HG03457 (cell line): Measurements from ENCODE around the gene SLC35E3.
"Not testable (repeated sequence)": the region's sequence is repeated elsewhere in the genome, so short reads cannot be mapped to it uniquely, and the experiment has no call there.

Source experiments
- ATAC-seq: cut with Tn5 transposase; IDR thresholded peaks from one replicate; pipeline ENCODE4 v1.9.1; 2021; ENCODE audit warnings: moderate number of reproducible peaks; ENCODE audit not compliant: unreplicated experiment

SLC35E3 gene

DNA sequence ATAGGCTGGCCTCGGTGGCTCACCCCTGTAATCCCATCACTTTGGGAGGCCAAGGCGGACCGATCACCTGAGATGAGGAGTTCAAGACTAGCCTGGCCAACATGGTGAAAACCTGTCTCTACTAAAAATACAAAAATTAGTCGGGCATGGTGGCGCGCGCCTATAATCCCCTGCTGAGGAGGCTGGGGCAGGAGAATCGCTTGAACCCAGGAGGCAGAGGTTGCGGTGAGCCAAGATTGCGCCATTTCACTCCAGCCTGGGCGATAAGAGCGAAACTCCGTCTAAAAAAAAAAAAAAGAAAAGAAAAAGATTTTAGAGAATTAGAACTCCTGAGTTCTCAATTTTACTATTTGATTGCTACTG is 64.0 kb downstream of the SLC35E3 start:
- not testable (repeated sequence) for ATAC-seq

GRCh38 chr12:68811573-68811972 is 65.6 kb downstream of the SLC35E3 start:
- not testable (repeated sequence) for ATAC-seq

- ATAC-seq = no peak
Observed at GRCh38 chr12:68812553-68813241, 66.7 kb downstream of the SLC35E3 start.

GRCh38 chr12:68813242-68813593 is 67.2 kb downstream of the SLC35E3 start:
- ATAC-seq = no peak

DNA sequence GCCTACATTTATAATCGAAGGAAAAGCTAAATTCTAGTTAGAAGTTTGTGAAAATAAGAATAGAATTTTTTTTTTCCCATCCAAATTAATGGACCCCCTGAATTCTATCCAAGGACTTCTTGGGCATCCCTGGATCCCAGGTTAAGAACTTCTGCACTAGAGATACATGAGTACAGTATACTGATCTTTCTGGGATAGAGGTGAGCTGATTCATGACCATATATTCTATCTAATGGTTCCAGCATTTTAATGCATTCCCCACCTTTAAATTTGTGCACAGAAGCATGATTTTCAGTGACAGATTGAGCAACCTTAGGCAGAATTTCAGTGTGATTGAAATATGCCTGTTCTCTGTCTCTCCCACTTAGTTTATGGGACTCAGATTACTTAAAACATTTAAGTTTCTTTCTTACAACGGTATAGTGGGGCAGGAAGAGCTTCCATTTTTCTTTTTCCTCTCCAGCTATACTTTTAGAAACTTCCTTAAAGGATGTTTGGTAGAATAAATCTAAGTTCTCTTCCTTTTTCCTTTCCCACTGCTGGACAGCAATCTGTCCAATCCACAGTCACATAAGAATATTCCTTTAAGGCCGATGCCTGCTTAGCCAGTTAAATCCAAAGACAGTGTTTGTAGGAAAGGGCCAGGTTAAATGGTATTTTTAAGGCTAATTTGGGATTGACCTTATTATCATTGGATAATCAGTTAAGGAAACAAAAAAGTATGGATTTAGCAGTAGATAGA is 68.7 kb downstream of the SLC35E3 start:
- ATAC-seq = no peak

- ATAC-seq = no peak
Observed at GRCh38 chr12:68815232-68815927, 69.4 kb downstream of the SLC35E3 start.

GRCh38 chr12:68815928-68816800 is 70.2 kb downstream of the SLC35E3 start:
- no peak for ATAC-seq

- ATAC-seq = not testable (repeated sequence)
Observed at GRCh38 chr12:68819481-68819880, 73.5 kb downstream of the SLC35E3 start.

DNA sequence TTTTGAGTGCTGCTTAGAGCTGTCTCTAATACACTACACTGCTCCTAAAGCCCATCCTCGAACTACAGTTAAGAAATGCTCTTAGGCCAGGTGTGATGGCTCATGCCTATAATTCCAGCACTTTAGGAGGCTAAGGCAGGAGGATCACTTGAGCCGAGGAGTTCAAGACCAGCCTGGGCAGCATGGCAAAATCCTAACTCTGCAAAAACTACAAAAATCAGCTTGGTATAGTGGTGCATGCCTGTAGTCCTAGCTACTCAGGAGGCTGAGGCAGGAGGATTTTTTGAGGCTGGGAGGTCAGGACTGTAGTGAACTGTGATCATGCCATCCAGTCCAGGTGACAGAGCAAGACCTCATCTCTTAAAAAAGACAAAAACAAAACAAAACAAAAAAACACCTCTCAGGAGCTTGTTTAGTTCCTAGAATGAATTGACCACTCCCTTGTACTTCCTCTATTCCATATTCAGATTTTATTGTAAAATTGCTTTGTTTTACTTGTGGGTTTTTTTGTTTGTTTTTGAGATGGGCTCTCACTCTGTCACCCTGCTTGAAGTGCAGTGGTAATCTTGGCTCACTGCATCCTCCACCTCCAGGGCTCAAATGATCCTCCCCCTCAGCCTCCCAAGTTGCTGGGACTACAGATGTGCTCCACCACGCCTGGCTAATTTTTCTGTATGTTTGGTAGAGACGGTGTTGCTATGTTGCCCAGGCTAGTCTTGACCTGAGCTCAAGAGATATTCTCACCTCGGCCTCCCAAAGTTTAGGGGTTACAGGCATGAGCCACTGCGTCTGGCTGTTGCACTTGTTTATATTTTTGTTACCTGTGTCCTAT is 75.6 kb downstream of the SLC35E3 start:
- ATAC-seq = no peak

DNA sequence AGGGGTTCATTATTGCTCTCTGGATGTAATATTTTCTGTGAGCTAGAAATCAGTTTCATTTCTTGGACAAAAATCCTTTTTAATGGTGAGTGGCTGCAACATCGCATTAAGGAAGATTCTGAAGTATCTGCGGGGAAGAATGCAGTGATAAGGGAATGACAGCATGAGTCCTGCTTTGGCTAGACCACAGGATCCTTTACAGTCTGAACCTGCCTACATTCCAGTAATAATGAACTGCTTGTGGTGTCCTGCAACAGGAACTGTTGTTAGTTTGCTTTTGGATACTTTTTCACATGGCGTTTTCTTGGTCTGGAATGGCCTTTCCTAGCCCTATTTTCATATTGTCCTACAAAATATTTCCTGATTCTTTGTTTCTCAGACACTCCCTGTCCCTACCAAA is 77.7 kb downstream of the SLC35E3 start:
- no peak for ATAC-seq

- ATAC-seq = no peak
Observed at GRCh38 chr12:68824131-68824530, 78.2 kb downstream of the SLC35E3 start.

GRCh38 chr12:68824597-68825250 is 78.7 kb downstream of the SLC35E3 start:
- ATAC-seq = no peak

DNA sequence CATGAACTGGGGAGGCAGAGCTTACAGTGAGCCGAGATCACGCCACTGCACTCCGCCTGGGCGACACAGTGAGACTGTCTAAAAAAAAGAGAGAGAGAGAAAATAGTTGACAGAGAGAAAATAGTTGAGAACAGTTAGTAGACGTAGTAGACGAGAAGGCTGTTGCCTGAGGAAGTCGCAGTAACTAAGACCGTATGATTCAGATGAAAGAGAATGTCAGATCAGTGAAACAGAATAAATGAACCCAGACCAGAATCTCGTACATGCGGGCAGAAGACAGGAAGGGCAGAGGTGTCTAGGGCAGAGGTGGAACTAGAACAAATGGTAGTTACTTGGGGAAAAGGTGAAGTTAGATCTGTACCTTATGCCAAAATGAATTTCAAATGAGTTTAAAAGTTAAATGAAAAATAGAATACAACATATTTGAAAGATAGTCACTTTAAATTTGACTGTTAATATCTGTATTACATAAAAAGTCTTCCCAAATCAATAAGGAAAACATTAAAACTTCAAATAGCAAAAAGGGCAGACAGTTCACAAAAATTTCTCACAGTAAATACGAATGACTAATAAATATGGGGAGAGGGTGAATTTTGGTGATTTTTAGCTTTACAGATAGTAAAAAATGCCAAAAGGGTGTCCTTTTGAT is 79.7 kb downstream of the SLC35E3 start:
- no peak for ATAC-seq

DNA sequence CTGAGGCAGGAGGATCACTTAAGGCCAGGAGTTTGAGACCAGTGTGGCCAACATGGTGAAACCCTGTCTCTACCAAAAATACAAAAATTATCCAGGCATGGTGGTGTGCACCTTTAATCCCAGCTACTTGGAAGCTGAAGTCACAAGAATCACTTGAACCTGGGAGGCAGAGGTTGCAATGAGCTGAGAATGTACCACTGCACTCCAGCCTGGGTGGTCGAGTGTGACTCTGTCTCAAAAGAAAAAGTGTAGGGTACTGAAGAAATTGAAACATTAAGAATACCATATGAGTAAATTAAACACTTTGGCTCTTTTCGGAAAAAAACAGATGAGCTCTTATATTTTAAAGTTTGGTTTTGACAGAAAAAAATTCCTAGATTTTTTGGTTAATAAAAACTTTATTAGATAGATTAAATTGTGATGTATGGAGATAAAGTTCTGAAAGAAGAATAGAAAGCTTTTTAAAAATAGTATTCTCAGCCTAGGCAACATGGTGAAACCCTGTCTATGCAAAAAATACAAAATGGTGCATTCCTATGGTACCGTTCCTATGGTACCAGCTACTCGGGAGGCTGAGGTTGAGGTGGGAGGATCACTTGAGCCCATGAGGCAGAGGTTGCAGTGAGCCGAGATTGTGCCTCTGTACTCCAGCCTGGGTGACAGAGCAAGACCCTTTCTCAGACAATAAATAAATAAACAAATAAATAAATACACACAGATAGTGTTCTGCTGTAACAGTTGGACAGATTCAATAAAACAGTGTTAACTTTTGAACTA is 82.1 kb downstream of the SLC35E3 start:
- ATAC-seq = no peak

- ATAC-seq = no peak
Observed at GRCh38 chr12:68828672-68829068, 82.7 kb downstream of the SLC35E3 start.
